HCT116 (cell line): ENCODE measurements around the gene CFAP74. TPM values are rescaled to one million over a fixed set of nuclear protein-coding genes. Genes with fewer than 3 reads are reported as not detected.

Experiments
- ATAC-seq: fragments of 200-7000 bp; cut with Tn5 transposase; 2 replicates; pipeline ENCODE4 v1.9.1; 2020; ENCODE audit warnings: mild to moderate bottlenecking, moderate library complexity
- BruUV-seq: library from RNA; stranded (reverse); fragments of 400-500 nt; replicated peaks from 2 replicates; lab custom pipeline; 2021; lab: Mats Ljungman, UMichigan
- CTCF ChIA-PET: fragments of 300-600 bp; sonication (Branson Sonifier 250); formaldehyde crosslinking; loops from one replicate; lab custom pipeline; 2021; ENCODE audit warnings: antibody characterized with exemption; lab: Charles Lee
- POLR2A ChIA-PET: fragments of 300-600, 350-600 bp; sonication (Branson Sonifier 250); formaldehyde crosslinking; loops from one replicate; lab custom pipeline; 2021; ENCODE audit warnings: antibody characterized with exemption; lab: Charles Lee
- RAD21 ChIA-PET, 2 experiments: fragments of 300-600 bp; sonication (Branson Sonifier 250); formaldehyde crosslinking; loops; one replicate each; lab custom pipeline; 2023; ENCODE audit warnings: low total read pairs in 2 of 2; ENCODE audit not compliant: uncharacterized antibody in 2 of 2, unreplicated experiment in 2 of 2, low non-redundant PET in 1 of 2; lab: Charles Lee
- DNase-seq: peaks from one replicate; pipeline ENCODE4 v3.0.0-alpha.2; 2010; ENCODE audit warnings: low read depth, low spot score
- H2AFZ ChIP-seq: fragments of 200-600 bp; shearing (Covaris generic), sonication (generic); 2 replicates; pipeline ENCODE4 v1.6.1; 2017; ENCODE audit warnings: low read depth, mixed run types, mixed read lengths, antibody characterized with exemption, low read length; ENCODE audit not compliant: poor library complexity, severe bottlenecking
- H3K27ac ChIP-seq: 2 replicates; pipeline ENCODE4 v1.5.1; 2012; ENCODE audit warnings: low read depth, low read length
- H3K27me3 ChIP-seq: fragments of 200-600 bp; sonication (generic); 2 replicates; pipeline ENCODE4 v1.6.1; 2016; ENCODE audit warnings: mixed run types, low read length, mixed read lengths; ENCODE audit not compliant: insufficient read depth
- H3K36me3 ChIP-seq, 2 experiments: fragments of 200-500 bp in 1 of 2; fragments of 200-600 bp in 1 of 2; sonication (Bioruptor generic) in 1 of 2; sonication (generic) in 1 of 2; 2 replicates each; pipeline versions ENCODE4 v1.5.1 to v1.6.1; 2014 to 2016; ENCODE audit warnings: low read length in 2 of 2, inconsistent platforms in 1 of 2, mixed read lengths in 1 of 2, mixed run types in 1 of 2; ENCODE audit not compliant: insufficient read depth in 2 of 2, control insufficient read depth in 1 of 2
- H3K4me1 ChIP-seq, 2 experiments: fragments of 200-600 bp in 1 of 2; sonication (generic) in 1 of 2; 2 replicates each; pipeline versions ENCODE4 v1.5.1 to v1.6.1; 2012 to 2017; ENCODE audit warnings: low read length in 2 of 2, inconsistent platforms in 1 of 2, mild to moderate bottlenecking in 1 of 2, mixed read lengths in 1 of 2, mixed run types in 1 of 2, moderate library complexity in 1 of 2; ENCODE audit not compliant: insufficient read depth in 2 of 2, control insufficient read depth in 1 of 2
- H3K4me2 ChIP-seq: fragments of 200-600 bp; sonication (generic); 2 replicates; pipeline ENCODE4 v1.6.1; 2017; ENCODE audit warnings: mixed run types, low read length, mixed read lengths
- H3K4me3 ChIP-seq, 2 experiments: fragments of 200-600 bp in 1 of 2; sonication (generic) in 1 of 2; replicated peaks in 1 of 2; 2 replicates each; pipeline ENCODE4 v1.5.1; 2011 to 2016; ENCODE audit warnings: low read length in 2 of 2, control low read depth in 1 of 2, low read depth in 1 of 2, mild to moderate bottlenecking in 1 of 2, mixed read lengths in 1 of 2, mixed run types in 1 of 2
- H3K79me2 ChIP-seq: fragments of 200-600 bp; sonication (generic); 2 replicates; pipeline ENCODE4 v1.6.1; 2017; ENCODE audit warnings: mild to moderate bottlenecking, mixed run types, low read length, moderate library complexity, mixed read lengths; ENCODE audit not compliant: insufficient read depth
- H3K9ac ChIP-seq: fragments of 200-600 bp; sonication (generic); 2 replicates; pipeline ENCODE4 v1.6.1; 2016; ENCODE audit warnings: low read length, mixed read lengths
- H3K9me2 ChIP-seq: fragments of 200-600 bp; sonication (generic), shearing (Covaris generic); 2 replicates; pipeline ENCODE4 v1.6.1; 2017; ENCODE audit warnings: mixed run types, mild to moderate bottlenecking, moderate library complexity; ENCODE audit not compliant: insufficient read depth
- H3K9me3 ChIP-seq, 2 experiments: fragments of 200-500 bp in 1 of 2; fragments of 200-600 bp in 1 of 2; sonication (Bioruptor generic) in 1 of 2; sonication (generic) in 1 of 2; 2 replicates each; pipeline ENCODE4 v1.6.1; 2014 to 2017; ENCODE audit warnings: low read length in 2 of 2, mixed read lengths in 2 of 2, inconsistent platforms in 1 of 2, low read depth in 1 of 2, mild to moderate bottlenecking in 1 of 2, mixed run types in 1 of 2, moderate library complexity in 1 of 2; ENCODE audit not compliant: control insufficient read depth in 1 of 2, insufficient read depth in 1 of 2
- H4K20me1 ChIP-seq: fragments of 200-600 bp; sonication (generic), shearing (Covaris generic); 2 replicates; pipeline ENCODE4 v1.6.1; 2017; ENCODE audit warnings: mixed run types, mild to moderate bottlenecking, moderate library complexity; ENCODE audit not compliant: insufficient read depth
- CTCF ChIP-seq, 3 experiments: fragments of 200-600 bp in 1 of 3; sonication (generic) in 1 of 3; IDR thresholded peaks in 2 of 3; conservative IDR thresholded peaks in 1 of 3; 2 replicates each; pipeline ENCODE4 v1.5.1; 2012 to 2017; ENCODE audit warnings: low read depth in 2 of 3, low read length in 2 of 3, antibody characterized with exemption in 1 of 3, borderline replicate concordance in 1 of 3, control low read depth in 1 of 3, mild to moderate bottlenecking in 1 of 3, mixed read lengths in 1 of 3, mixed run types in 1 of 3, moderate library complexity in 1 of 3; ENCODE audit not compliant: insufficient read depth in 1 of 3
- ELF1 ChIP-seq: IDR thresholded peaks from 2 replicates; pipeline ENCODE4 v1.6.1; 2012; ENCODE audit warnings: low read depth, borderline replicate concordance
- MAX ChIP-seq: IDR thresholded peaks from 2 replicates; pipeline ENCODE4 v1.6.1; 2012
- SIN3A ChIP-seq: IDR thresholded peaks from 2 replicates; pipeline ENCODE4 v1.6.1; 2012; ENCODE audit warnings: low read depth
- TCF7L2 ChIP-seq: IDR thresholded peaks from 2 replicates; pipeline ENCODE4 v1.7.0; 2011; ENCODE audit warnings: borderline replicate concordance, inconsistent platforms; ENCODE audit not compliant: insufficient read depth, insufficient read length; ENCODE audit errors: extremely low read depth
- intact Hi-C: fragments of 100-400 bp; cut with micrococcal nuclease; formaldehyde crosslinking; loops from 2 replicates; pipeline ENCODE4 v1.10.0; 2022
- total RNA-seq: library from RNA; stranded (reverse); gene quantifications from one replicate; pipeline ENCODE4 v1.2.1, GENCODE V29; 2021; ENCODE audit not compliant: unreplicated experiment

CFAP74 gene
- total RNA-seq, 1 experiment from 2014 or later, result 4.9 TPM

GRCh38 chr1:1876335-1876930 is 127.2 kb downstream of the CFAP74 start:
- Histone ChIP-seq H3K79me2 (peaks cover 99% of the 10 kb centered on the region), H4K20me1 (peaks cover 14% of the 10 kb centered on the region; the same call in 1 of the 2 replicates), H3K9me3 (no peaks in the 10 kb centered on the region), H3K27me3 (no peaks in the 10 kb centered on the region), H3K27ac (no peak overlapping the region), H3K36me3 (peaks cover 2 to 29% of the 10 kb centered on the region in 2 experiments; a peak in 2 of 4 replicates), H3K4me3 (no peak overlapping the region), H3K9ac (no peak overlapping the region), H2AFZ (no peak overlapping the region), H3K9me2 (no peaks in the 10 kb centered on the region), H3K4me2 (no peak overlapping the region), H3K4me1 (no peaks in the 10 kb centered on the region)
- TF ChIP-seq SIN3A (no peak), MAX (no peak), ELF1 (no peak), CTCF (IDR thresholded peaks at IDR 0.05 in 2 of 3, conservative IDR thresholded peaks at IDR 0.05 in 1 of 3; ENCODE audit: borderline replicate concordance in 1 of 3, insufficient read depth in 1 of 3, low read depth in 2 of 3, low read length in 2 of 3) (no peak)
- ATAC-seq (no peak), DNase-seq (no peak)
- no TSS peak for BruUV-seq
- RAD21 ChIA-PET, result no interaction called here
- intact Hi-C loops, result no loop called here
- POLR2A ChIA-PET, result no interaction called here
- CTCF ChIA-PET, result no interaction called here

- H2AFZ ChIP-seq, result no peak overlapping the region
- H3K9me2 ChIP-seq, result no peaks in the 10 kb centered on the region
- ATAC-seq (no peak), DNase-seq (no peak)
- intact Hi-C loops, result no loop called here
- CTCF ChIA-PET, result interaction anchor here (1.7 kb wide), 1 partner anchor 30 kb away, joined by 3 read pairs; no protein-coding TSS in a partner anchor
- peaks cover 14% of the 10 kb centered on the region; the same call in 1 of the 2 replicates for H4K20me1 ChIP-seq
- no TSS peak for BruUV-seq
- H3K4me3 ChIP-seq, result no peak overlapping the region
- H3K27ac ChIP-seq, result no peak overlapping the region
- no peaks in the 10 kb centered on the region for H3K9me3 ChIP-seq
- RAD21 ChIA-PET, result no interaction called here
- H3K4me2 ChIP-seq, result no peak overlapping the region
- TF ChIP-seq TCF7L2, result no peak
- H3K27me3 ChIP-seq, result no peaks in the 10 kb centered on the region
- peaks cover 99% of the 10 kb centered on the region for H3K79me2 ChIP-seq
- no peak overlapping the region for H3K9ac ChIP-seq
- POLR2A ChIA-PET, result no interaction called here
- H3K4me1 ChIP-seq, result no peaks in the 10 kb centered on the region
- H3K36me3 ChIP-seq, result peaks cover 2 to 29% of the 10 kb centered on the region in 2 experiments; a peak in 2 of 4 replicates
Observed at GRCh38 chr1:1875932-1876331, 127.7 kb downstream of the CFAP74 start.
